Peyer's patch (tissue), 4 donors: Measurements from ENCODE around the gene TMEM140. TPM values are rescaled to one million over a fixed set of nuclear protein-coding genes. Genes with fewer than 3 reads are reported as not detected.
A peak's percentile ranks its signal among the peaks of the same experiment; 100 is the strongest.

ENCODE experiments used
- DNase-seq, 3 donors: peaks; one replicate each; pipeline ENCODE4 v3.0.0-alpha.2; 2017 to 2019
- H3K27ac ChIP-seq, 4 donors: fragments of 200-600 bp; sonication (generic); one replicate each; pipeline ENCODE4 v1.5.1; 2016 to 2019
- H3K27me3 ChIP-seq, 2 donors: fragments of 200-600 bp; sonication (generic); one replicate each; pipeline ENCODE4 v1.5.1; 2019
- H3K36me3 ChIP-seq, 3 donors: fragments of 200-600 bp; sonication (generic); one replicate each; pipeline ENCODE4 v1.5.1; 2016 to 2019
- H3K4me1 ChIP-seq, 4 donors: fragments of 200-600 bp; sonication (generic); one replicate each; pipeline ENCODE4 v1.5.1; 2016 to 2019
- H3K4me3 ChIP-seq, 4 donors: fragments of 200-600 bp; sonication (generic); 1 replicate in 3 of 4; 2 replicates in 1 of 4; pipeline ENCODE4 v1.5.1; 2016 to 2019; ENCODE audit warnings: mild to moderate bottlenecking in 1 of 4
- H3K9me3 ChIP-seq, 4 donors: fragments of 200-600 bp; sonication (generic); one replicate each; pipeline ENCODE4 v1.5.1; 2016 to 2019; ENCODE audit warnings: mild to moderate bottlenecking in 1 of 4
- CTCF ChIP-seq, 6 experiments: fragments of 450-650 bp in 4 of 6; fragments of 200-600 bp in 2 of 6; sonication (generic) in 1 of 6; IDR thresholded peaks; one replicate each; pipeline ENCODE4 v1.5.1; 2017 to 2019; ENCODE audit warnings: antibody characterized with exemption in 6 of 6, mild to moderate bottlenecking in 3 of 6, moderate library complexity in 1 of 6
- POLR2A ChIP-seq, 2 donors: fragments of 450-650 bp; IDR thresholded peaks; one replicate each; pipeline ENCODE4 v1.5.1; 2017; ENCODE audit warnings: antibody characterized with exemption in 2 of 2, mild to moderate bottlenecking in 2 of 2, moderate library complexity in 2 of 2
- total RNA-seq, 4 donors: library from RNA; depleted of rRNA; stranded (reverse); fragments of >200 nt; gene quantifications; one replicate each; pipeline ENCODE4 v1.1.0, GENCODE V29; 2016

Gene TMEM140
- total RNA-seq, 4 donors from 2014 or later: 33.4 to 39.6 (median 36.5) TPM

GRCh38 chr7:135151132-135151531, 3.3 kb downstream of the TMEM140 start:
- Histone ChIP-seq H3K27ac (peak overlapping the region in 3 of 4 donors; percentile 20 to 48 (median 45)), H3K4me3 (no peak overlapping the region), H3K4me1 (peaks cover 0 to 14% (median 6%) of the 10 kb centered on the region in 4 donors), H3K36me3 (peaks cover 0 to 5% (median 0%) of the 10 kb centered on the region in 3 donors), H3K27me3 (no peaks in the 10 kb centered on the region), H3K9me3 (no peaks in the 10 kb centered on the region)
- TF ChIP-seq CTCF (IDR thresholded peaks at IDR 0.05) (no peak), POLR2A (IDR thresholded peaks at IDR 0.05) (no peak)
- no peak for DNase-seq

DNA sequence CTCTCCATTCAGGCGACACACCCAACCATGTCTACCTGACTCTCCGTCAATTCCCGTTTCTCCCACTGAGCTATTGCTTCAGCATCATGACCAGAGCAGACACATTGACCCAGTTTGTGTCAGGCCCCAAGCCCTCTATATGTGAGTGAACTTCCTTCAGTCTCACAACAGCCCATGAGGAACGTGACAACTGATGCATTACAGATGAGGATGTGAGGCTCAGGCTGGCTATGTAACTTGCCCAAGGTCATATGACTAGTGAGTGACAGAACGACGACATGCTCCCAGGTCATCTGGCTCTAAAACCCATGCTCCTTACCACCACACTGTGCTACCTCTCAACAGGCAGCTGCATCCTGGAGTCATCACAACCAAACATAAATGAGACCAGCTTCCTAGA, 3.7 kb downstream of the TMEM140 start:
- Histone ChIP-seq H3K27ac (peak overlapping the region in 2 of 4 donors; percentile 45 to 48), H3K27me3 (no peaks in the 10 kb centered on the region), H3K4me1 (peaks cover 0 to 14% (median 6%) of the 10 kb centered on the region in 4 donors), H3K4me3 (no peak overlapping the region), H3K36me3 (peaks cover 0 to 5% (median 0%) of the 10 kb centered on the region in 3 donors), H3K9me3 (no peaks in the 10 kb centered on the region)
- DNase-seq: peak in 2 of 3 donors; percentile 52 to 61
- TF ChIP-seq POLR2A (IDR thresholded peaks at IDR 0.05) (no peak), CTCF (IDR thresholded peaks at IDR 0.05) (no peak)

DNA sequence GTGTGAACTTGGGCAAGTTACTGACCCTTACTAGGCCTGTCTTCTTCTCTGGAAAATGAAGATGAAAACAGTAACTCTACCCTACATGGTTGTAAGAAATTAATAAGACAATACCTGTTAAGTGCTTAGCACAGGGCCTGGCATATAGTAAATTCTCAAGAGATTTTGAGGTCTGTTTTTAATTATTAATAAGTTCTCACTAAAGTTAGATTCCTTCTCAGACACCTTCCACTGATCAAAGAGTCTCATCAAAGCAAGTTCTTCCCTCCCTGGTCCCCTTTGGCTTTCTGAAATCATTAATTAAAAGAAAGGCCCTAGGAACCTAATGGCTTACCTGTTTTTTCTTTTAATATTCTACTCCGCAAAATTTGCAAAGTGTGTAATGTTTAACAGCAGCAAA, 4.6 kb downstream of the TMEM140 start:
- Histone ChIP-seq H3K4me3 (no peak overlapping the region), H3K36me3 (peaks cover 0 to 5% (median 0%) of the 10 kb centered on the region in 3 donors), H3K9me3 (no peaks in the 10 kb centered on the region), H3K4me1 (peaks cover 0 to 12% (median 3%) of the 10 kb centered on the region in 4 donors), H3K27me3 (no peaks in the 10 kb centered on the region), H3K27ac (peak overlapping the region in 1 of 4 donors; percentile 26)
- TF ChIP-seq POLR2A (IDR thresholded peaks at IDR 0.05) (no peak), CTCF (IDR thresholded peaks at IDR 0.05) (no peak)
- DNase-seq: no peak

GRCh38 chr7:135154734-135155133, 6.9 kb downstream of the TMEM140 start:
- Histone ChIP-seq H3K4me1 (peaks cover 0 to 9% (median under 1%) of the 10 kb centered on the region in 4 donors), H3K4me3 (no peak overlapping the region), H3K36me3 (peaks cover 0 to 5% (median 0%) of the 10 kb centered on the region in 3 donors), H3K27ac (no peak overlapping the region), H3K9me3 (no peaks in the 10 kb centered on the region), H3K27me3 (no peaks in the 10 kb centered on the region)
- TF ChIP-seq POLR2A (IDR thresholded peaks at IDR 0.05) (no peak), CTCF (IDR thresholded peaks at IDR 0.05) (no peak)
- no peak for DNase-seq

DNA sequence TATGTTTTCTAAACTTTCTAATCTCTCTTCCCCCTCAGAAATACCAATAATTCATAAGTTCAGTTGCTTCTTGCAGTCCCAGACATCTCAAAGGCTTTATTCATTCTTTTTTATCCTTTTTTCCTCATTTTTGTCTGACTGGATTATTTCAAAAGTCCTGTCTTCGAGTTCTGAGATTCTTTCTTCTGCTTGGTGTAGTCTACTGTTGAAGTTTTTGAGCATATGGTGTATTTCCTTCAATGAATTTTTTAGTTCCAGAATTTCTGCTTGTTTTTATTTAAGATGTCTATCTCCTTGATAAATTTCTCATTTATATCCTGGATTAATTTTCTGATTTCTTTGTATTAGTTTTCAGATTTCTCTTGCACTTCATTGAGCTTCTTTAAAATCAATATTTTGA, 8.4 kb downstream of the TMEM140 start:
- Histone ChIP-seq H3K4me3 (no peak overlapping the region), H3K9me3 (no peaks in the 10 kb centered on the region), H3K27ac (no peak overlapping the region), H3K36me3 (peaks cover 0 to 5% (median 0%) of the 10 kb centered on the region in 3 donors), H3K27me3 (no peaks in the 10 kb centered on the region), H3K4me1 (peaks cover 3 to 18% (median 10%) of the 10 kb centered on the region in 4 donors)
- no peak for TF ChIP-seq POLR2A (IDR thresholded peaks at IDR 0.05)
- TF ChIP-seq CTCF (IDR thresholded peaks at IDR 0.05): no peak
- DNase-seq: no peak
